ENCODE results near the gene ATOH8.

ATOH8 gene

DNA sequence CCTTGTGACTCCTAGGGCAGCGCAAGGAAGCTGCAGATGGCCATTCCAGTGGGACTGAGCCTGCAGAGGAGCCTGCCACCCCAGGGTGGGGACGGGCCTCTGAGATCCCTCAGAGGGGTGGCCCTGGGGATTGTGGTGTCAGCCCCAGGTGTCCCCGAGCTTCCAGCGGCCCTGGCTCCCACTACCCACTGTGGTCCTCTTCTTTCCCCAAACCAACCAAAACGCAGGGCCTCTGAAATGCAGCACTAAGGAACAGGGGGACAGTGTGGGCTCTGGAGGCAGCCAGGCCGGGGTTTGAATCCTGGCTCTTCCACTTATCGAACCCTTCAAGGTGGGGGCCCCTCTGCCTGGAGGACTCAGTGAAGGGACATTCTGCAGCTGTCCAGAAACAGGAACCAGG, 32.7 kb downstream of the ATOH8 start:
- no peak overlapping the region for H3K4me3 ChIP-seq (ENCODE audit: insufficient read depth, low read depth, low read length)
- H3K4me1 ChIP-seq (ENCODE audit: control insufficient read depth, insufficient read depth, low read length), result peaks cover 12% of the 10 kb centered on the region
- H3K27me3 ChIP-seq (ENCODE audit: control insufficient read depth, insufficient read depth, low read length, poor library complexity, severe bottlenecking), result no peaks in the 10 kb centered on the region
- no peaks in the 10 kb centered on the region for H3K9me3 ChIP-seq (ENCODE audit: control insufficient read depth, low read length)
- H3K36me3 ChIP-seq (ENCODE audit: control insufficient read depth, insufficient read depth, low read length), result no peaks in the 10 kb centered on the region
- H3K27ac ChIP-seq (ENCODE audit: insufficient read depth, low read depth, low read length, poor library complexity, severe bottlenecking), result no peak overlapping the region
- WGBS, 2 experiments, result 93 to 96% methylated on average over 7 of the region's 7 CpGs

DNA sequence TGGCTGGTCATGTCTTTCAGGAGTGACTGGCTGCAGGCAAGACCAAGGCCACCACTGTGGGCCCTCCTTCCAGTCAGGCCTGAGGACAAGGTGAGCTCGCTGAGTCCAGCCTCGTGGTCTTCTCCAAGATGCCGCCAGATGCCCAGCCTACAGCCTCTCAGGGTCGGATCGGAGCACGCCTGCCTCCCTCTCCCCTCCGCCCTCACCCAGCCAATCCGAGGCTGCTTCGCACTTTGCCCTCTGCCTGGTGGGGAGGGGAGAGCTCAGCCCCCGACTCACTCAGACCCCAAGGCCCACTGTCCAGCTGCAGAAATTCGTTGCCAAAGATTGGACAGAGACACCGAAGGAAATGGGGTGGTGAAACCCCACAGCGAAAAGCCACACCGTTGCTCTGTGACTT, 33.1 kb downstream of the ATOH8 start:
- H3K36me3 ChIP-seq (ENCODE audit: control insufficient read depth, insufficient read depth, low read length), result no peaks in the 10 kb centered on the region
- no peak overlapping the region for H3K27ac ChIP-seq (ENCODE audit: insufficient read depth, low read depth, low read length, poor library complexity, severe bottlenecking)
- H3K4me3 ChIP-seq (ENCODE audit: insufficient read depth, low read depth, low read length), result no peak overlapping the region
- no peaks in the 10 kb centered on the region for H3K9me3 ChIP-seq (ENCODE audit: control insufficient read depth, low read length)
- H3K4me1 ChIP-seq (ENCODE audit: control insufficient read depth, insufficient read depth, low read length), result peaks cover 12% of the 10 kb centered on the region
- H3K27me3 ChIP-seq (ENCODE audit: control insufficient read depth, insufficient read depth, low read length, poor library complexity, severe bottlenecking), result no peaks in the 10 kb centered on the region
- WGBS, 2 experiments, result 91 to 96% methylated on average over 14 of the region's 14 CpGs

DNA sequence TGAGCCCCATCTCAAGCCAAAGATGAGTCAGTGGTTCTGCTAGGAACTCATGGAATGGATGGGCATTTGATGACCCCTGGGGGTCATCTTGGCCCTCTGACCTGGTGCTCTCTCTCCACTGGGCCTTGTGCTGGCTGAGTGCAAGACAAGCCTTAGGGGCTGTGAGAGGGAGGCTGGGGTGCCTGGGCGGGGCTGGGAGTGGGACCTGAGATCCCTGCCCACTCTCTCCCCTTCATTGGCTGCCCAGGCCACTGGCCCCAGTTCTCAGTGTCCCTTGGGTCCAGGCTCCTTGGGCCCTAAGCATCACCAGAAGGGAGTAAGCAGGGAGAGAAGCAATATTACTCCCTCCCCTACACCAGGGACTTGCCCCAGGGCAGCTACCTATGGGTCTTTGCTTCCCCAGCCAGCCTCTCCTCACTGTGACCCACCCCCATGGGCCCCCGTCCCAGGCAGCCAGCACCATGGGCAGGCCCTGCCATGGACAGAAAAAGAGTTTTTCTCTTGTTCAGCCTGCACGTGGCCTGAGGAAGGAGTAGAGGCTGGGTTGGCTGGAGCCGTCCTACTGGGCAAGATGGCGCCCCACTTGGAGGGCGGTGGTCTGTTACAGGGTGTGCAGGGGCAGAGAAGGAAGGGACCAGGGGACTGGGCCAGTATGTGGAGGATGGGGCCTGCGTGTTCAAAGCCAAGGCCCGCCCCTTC, 33.6 kb downstream of the ATOH8 start:
- H3K4me3 ChIP-seq (ENCODE audit: insufficient read depth, low read depth, low read length), result no peak overlapping the region
- H3K27me3 ChIP-seq (ENCODE audit: control insufficient read depth, insufficient read depth, low read length, poor library complexity, severe bottlenecking), result no peaks in the 10 kb centered on the region
- no peaks in the 10 kb centered on the region for H3K36me3 ChIP-seq (ENCODE audit: control insufficient read depth, insufficient read depth, low read length)
- H3K27ac ChIP-seq (ENCODE audit: insufficient read depth, low read depth, low read length, poor library complexity, severe bottlenecking), result no peak overlapping the region
- H3K9me3 ChIP-seq (ENCODE audit: control insufficient read depth, low read length), result no peaks in the 10 kb centered on the region
- H3K4me1 ChIP-seq (ENCODE audit: control insufficient read depth, insufficient read depth, low read length), result peaks cover 12% of the 10 kb centered on the region
- 89 to 90% methylated on average over 8 of the region's 8 CpGs for WGBS, 2 experiments

- H3K36me3 ChIP-seq (ENCODE audit: control insufficient read depth, insufficient read depth, low read length), result no peaks in the 10 kb centered on the region
- 95 to 96% methylated on average over 6 of the region's 6 CpGs for WGBS, 2 experiments
- H3K9me3 ChIP-seq (ENCODE audit: control insufficient read depth, low read length), result no peaks in the 10 kb centered on the region
- no peak overlapping the region for H3K4me3 ChIP-seq (ENCODE audit: insufficient read depth, low read depth, low read length)
- H3K4me1 ChIP-seq (ENCODE audit: control insufficient read depth, insufficient read depth, low read length), result peaks cover 12% of the 10 kb centered on the region
- H3K27ac ChIP-seq (ENCODE audit: insufficient read depth, low read depth, low read length, poor library complexity, severe bottlenecking), result no peak overlapping the region
- no peaks in the 10 kb centered on the region for H3K27me3 ChIP-seq (ENCODE audit: control insufficient read depth, insufficient read depth, low read length, poor library complexity, severe bottlenecking)
Observed at GRCh38 chr2:85787981-85788340, 34.2 kb downstream of the ATOH8 start.

DNA sequence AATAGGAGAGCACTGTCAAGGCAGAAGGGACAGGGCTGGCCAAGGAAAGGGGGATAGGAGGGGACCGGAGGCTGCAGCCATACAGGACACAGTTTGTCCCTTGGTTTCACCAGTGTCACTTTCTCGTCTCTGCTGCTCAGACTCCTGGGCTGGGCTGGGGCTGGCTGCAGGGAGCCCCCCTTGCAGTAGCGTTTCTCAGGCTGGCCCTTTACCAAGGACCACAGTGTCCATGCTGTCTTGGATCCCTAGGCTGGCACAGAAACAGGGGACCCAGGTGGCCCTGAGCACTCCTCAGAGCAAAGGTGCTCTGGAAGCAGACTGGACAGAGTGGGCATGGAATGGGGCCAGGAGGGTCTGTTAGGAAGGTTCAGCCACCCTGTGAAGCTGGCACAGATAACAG, 34.8 kb downstream of the ATOH8 start:
- Histone ChIP-seq H3K27me3 (ENCODE audit: control insufficient read depth, insufficient read depth, low read length, poor library complexity, severe bottlenecking) (no peaks in the 10 kb centered on the region), H3K36me3 (ENCODE audit: control insufficient read depth, insufficient read depth, low read length) (no peaks in the 10 kb centered on the region), H3K27ac (ENCODE audit: insufficient read depth, low read depth, low read length, poor library complexity, severe bottlenecking) (no peak overlapping the region), H3K4me1 (ENCODE audit: control insufficient read depth, insufficient read depth, low read length) (peaks cover 12% of the 10 kb centered on the region), H3K4me3 (ENCODE audit: insufficient read depth, low read depth, low read length) (no peak overlapping the region), H3K9me3 (ENCODE audit: control insufficient read depth, low read length) (no peaks in the 10 kb centered on the region)
- WGBS, 2 experiments, result 91 to 93% methylated on average over 3 of the region's 3 CpGs

DNA sequence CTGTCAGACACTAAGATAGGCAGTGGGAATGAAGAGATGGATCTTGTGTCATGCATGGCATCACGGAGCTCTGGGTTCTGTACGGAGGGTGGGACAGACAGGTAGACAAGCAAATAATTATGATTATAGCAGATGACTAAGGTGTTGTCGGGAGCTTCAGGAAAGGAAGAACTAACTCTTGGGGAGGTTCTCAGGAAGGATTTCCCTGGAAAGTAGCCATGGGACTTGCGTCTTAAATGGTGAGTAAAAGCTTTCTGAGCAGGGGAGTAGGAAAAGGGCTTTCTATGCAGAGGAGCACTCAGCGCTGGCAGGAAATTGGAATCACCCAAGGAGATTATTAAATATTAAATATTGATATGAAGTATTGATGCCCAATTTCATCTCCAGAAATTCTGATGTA, 35.5 kb downstream of the ATOH8 start:
- Histone ChIP-seq H3K27ac (ENCODE audit: insufficient read depth, low read depth, low read length, poor library complexity, severe bottlenecking) (no peak overlapping the region), H3K9me3 (ENCODE audit: control insufficient read depth, low read length) (no peaks in the 10 kb centered on the region), H3K4me3 (ENCODE audit: insufficient read depth, low read depth, low read length) (no peak overlapping the region), H3K4me1 (ENCODE audit: control insufficient read depth, insufficient read depth, low read length) (peaks cover 12% of the 10 kb centered on the region), H3K36me3 (ENCODE audit: control insufficient read depth, insufficient read depth, low read length) (no peaks in the 10 kb centered on the region), H3K27me3 (ENCODE audit: control insufficient read depth, insufficient read depth, low read length, poor library complexity, severe bottlenecking) (no peaks in the 10 kb centered on the region)
- WGBS, 2 experiments, result 94% methylated on average over 5 of the region's 5 CpGs

DNA sequence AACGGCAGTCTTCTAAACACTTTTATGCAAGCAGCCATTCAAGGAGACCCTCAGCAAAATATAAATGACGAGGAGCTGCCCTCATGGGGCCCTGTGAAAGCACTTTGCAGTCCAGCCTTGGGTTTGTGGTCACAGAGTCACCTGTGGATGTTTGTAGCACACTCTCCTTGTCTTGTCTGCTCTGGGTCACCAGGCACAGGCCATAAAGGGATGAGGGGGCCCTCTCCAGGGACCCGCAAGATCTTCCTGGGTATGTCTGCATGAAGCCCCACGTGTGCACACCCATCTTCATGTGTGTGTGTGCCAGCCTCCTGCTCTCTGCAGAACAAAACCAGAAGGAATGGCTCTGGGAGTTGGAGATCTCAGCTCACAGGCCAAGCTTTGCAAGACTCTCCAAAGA, 36.2 kb downstream of the ATOH8 start:
- Histone ChIP-seq H3K9me3 (ENCODE audit: control insufficient read depth, low read length) (no peaks in the 10 kb centered on the region), H3K36me3 (ENCODE audit: control insufficient read depth, insufficient read depth, low read length) (no peaks in the 10 kb centered on the region), H3K27me3 (ENCODE audit: control insufficient read depth, insufficient read depth, low read length, poor library complexity, severe bottlenecking) (no peaks in the 10 kb centered on the region), H3K4me1 (ENCODE audit: control insufficient read depth, insufficient read depth, low read length) (peaks cover 12% of the 10 kb centered on the region), H3K4me3 (ENCODE audit: insufficient read depth, low read depth, low read length) (no peak overlapping the region), H3K27ac (ENCODE audit: insufficient read depth, low read depth, low read length, poor library complexity, severe bottlenecking) (no peak overlapping the region)
- WGBS, 2 experiments, result 90 to 92% methylated on average over 4 of the region's 4 CpGs

- Histone ChIP-seq H3K27me3 (ENCODE audit: control insufficient read depth, insufficient read depth, low read length, poor library complexity, severe bottlenecking) (peaks cover 3% of the 10 kb centered on the region), H3K9me3 (ENCODE audit: control insufficient read depth, low read length) (no peaks in the 10 kb centered on the region), H3K4me1 (ENCODE audit: control insufficient read depth, insufficient read depth, low read length) (peaks cover 11% of the 10 kb centered on the region), H3K4me3 (ENCODE audit: insufficient read depth, low read depth, low read length) (no peak overlapping the region), H3K36me3 (ENCODE audit: control insufficient read depth, insufficient read depth, low read length) (no peaks in the 10 kb centered on the region), H3K27ac (ENCODE audit: insufficient read depth, low read depth, low read length, poor library complexity, severe bottlenecking) (no peak overlapping the region)
- 80 to 81% methylated on average over 12 of the region's 12 CpGs for WGBS, 2 experiments
Observed at GRCh38 chr2:85790499-85791188, 36.9 kb downstream of the ATOH8 start.

- Histone ChIP-seq H3K27ac (ENCODE audit: insufficient read depth, low read depth, low read length, poor library complexity, severe bottlenecking) (no peak overlapping the region), H3K4me1 (ENCODE audit: control insufficient read depth, insufficient read depth, low read length) (peaks cover 24% of the 10 kb centered on the region), H3K9me3 (ENCODE audit: control insufficient read depth, low read length) (no peaks in the 10 kb centered on the region), H3K36me3 (ENCODE audit: control insufficient read depth, insufficient read depth, low read length) (no peaks in the 10 kb centered on the region), H3K4me3 (ENCODE audit: insufficient read depth, low read depth, low read length) (no peak overlapping the region), H3K27me3 (ENCODE audit: control insufficient read depth, insufficient read depth, low read length, poor library complexity, severe bottlenecking) (peaks cover 3% of the 10 kb centered on the region)
- 93 to 94% methylated on average over 22 of the region's 22 CpGs for WGBS, 2 experiments
Observed at GRCh38 chr2:85791704-85792565, 38.1 kb downstream of the ATOH8 start.

DNA sequence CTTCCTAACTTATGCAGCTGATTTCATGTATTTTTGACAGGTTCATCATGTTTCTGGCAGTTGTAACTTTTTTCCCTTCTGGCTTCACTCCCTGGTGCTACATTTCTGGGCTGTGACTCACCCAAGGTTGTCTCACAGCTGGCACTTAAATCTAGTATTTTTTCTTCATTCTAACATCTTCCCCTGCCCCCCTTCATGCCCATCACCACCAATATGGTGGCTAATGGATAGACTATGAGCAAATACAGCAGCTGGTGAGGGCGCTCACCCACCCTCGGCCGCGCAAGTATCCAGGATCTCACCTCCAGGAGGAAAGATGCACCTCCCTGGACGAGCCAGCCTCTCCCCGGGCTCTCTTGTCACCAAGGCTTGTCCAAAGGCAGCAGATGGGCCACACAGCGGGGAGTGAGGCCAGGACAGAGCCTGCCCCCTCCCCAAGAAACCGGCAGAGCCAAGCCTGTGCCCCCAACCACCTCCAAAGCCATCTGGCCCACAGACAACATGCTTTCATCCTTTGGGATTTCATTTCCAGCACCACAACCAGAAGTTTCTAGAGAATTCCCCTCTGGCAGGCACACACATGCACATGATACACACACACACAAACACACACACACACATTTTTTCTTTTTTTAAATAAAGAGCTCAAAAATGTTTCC, 39.1 kb downstream of the ATOH8 start:
- Histone ChIP-seq H3K9me3 (ENCODE audit: control insufficient read depth, low read length) (no peaks in the 10 kb centered on the region), H3K27ac (ENCODE audit: insufficient read depth, low read depth, low read length, poor library complexity, severe bottlenecking) (no peak overlapping the region), H3K4me3 (ENCODE audit: insufficient read depth, low read depth, low read length) (no peak overlapping the region), H3K27me3 (ENCODE audit: control insufficient read depth, insufficient read depth, low read length, poor library complexity, severe bottlenecking) (peaks cover 3% of the 10 kb centered on the region), H3K36me3 (ENCODE audit: control insufficient read depth, insufficient read depth, low read length) (no peaks in the 10 kb centered on the region), H3K4me1 (ENCODE audit: control insufficient read depth, insufficient read depth, low read length) (peaks cover 25% of the 10 kb centered on the region)
- WGBS, 2 experiments, result 83 to 86% methylated on average over 8 of the region's 8 CpGs

Measured in ectodermal cell (in vitro differentiated cells).